ENCODE data around the gene CRKL.
"Not testable (repeated sequence)": the region's sequence is repeated elsewhere in the genome, so short reads cannot be mapped to it uniquely, and the experiment has no call there.

Gene CRKL

GRCh38 chr22:20901093-20902033 lies 15.8 kb upstream of the CRKL start:
- not testable (repeated sequence) for DNase-seq (ENCODE audit: low read depth)

- DNase-seq (ENCODE audit: low read depth): no peak
These were observed 14.1 kb upstream of the CRKL start for GRCh38 chr22:20903093-20903492.

GRCh38 chr22:20904008-20904979 lies 12.9 kb upstream of the CRKL start:
- peak; percentile 91 for DNase-seq (ENCODE audit: low read depth)

GRCh38 chr22:20904980-20905355 lies 12.2 kb upstream of the CRKL start:
- DNase-seq (ENCODE audit: low read depth): no peak

GRCh38 chr22:20905415-20906386 lies 11.5 kb upstream of the CRKL start:
- DNase-seq (ENCODE audit: low read depth): no peak

GRCh38 chr22:20906387-20906767 lies 10.8 kb upstream of the CRKL start:
- DNase-seq (ENCODE audit: low read depth): no peak

- DNase-seq (ENCODE audit: low read depth): not testable (repeated sequence)
These were observed 8.5 kb upstream of the CRKL start for GRCh38 chr22:20908717-20909116.

- DNase-seq (ENCODE audit: low read depth): no peak
These were observed 7.5 kb upstream of the CRKL start for GRCh38 chr22:20909543-20910303.

- DNase-seq (ENCODE audit: low read depth): no peak
These were observed 4.7 kb upstream of the CRKL start for GRCh38 chr22:20912494-20912893.

- DNase-seq (ENCODE audit: low read depth): no peak
These were observed 1.5 kb downstream of the CRKL start for GRCh38 chr22:20918663-20919218.

GRCh38 chr22:20919718-20920117 lies 2.5 kb downstream of the CRKL start:
- DNase-seq (ENCODE audit: low read depth): no peak

- no peak for DNase-seq (ENCODE audit: low read depth)
These were observed 3.6 kb downstream of the CRKL start for GRCh38 chr22:20920881-20921203.

GRCh38 chr22:20922141-20922751 lies 5.0 kb downstream of the CRKL start:
- DNase-seq (ENCODE audit: low read depth): no peak

GRCh38 chr22:20926243-20926642 lies 9.0 kb downstream of the CRKL start:
- DNase-seq (ENCODE audit: low read depth): no peak

- no peak for DNase-seq (ENCODE audit: low read depth)
These were observed 10.8 kb downstream of the CRKL start for GRCh38 chr22:20927940-20928572.

- no peak for DNase-seq (ENCODE audit: low read depth)
These were observed 11.4 kb downstream of the CRKL start for GRCh38 chr22:20928573-20928967.

- no peak for DNase-seq (ENCODE audit: low read depth)
These were observed 12.8 kb downstream of the CRKL start for GRCh38 chr22:20930004-20930403.

GRCh38 chr22:20930435-20930834 lies 13.2 kb downstream of the CRKL start:
- DNase-seq (ENCODE audit: low read depth): not testable (repeated sequence)

GRCh38 chr22:20931126-20931654 lies 14.0 kb downstream of the CRKL start:
- DNase-seq (ENCODE audit: low read depth): no peak

All from GM04504 (cell line).